Measurements from ENCODE around the gene MLLT3.

MLLT3 gene

DNA sequence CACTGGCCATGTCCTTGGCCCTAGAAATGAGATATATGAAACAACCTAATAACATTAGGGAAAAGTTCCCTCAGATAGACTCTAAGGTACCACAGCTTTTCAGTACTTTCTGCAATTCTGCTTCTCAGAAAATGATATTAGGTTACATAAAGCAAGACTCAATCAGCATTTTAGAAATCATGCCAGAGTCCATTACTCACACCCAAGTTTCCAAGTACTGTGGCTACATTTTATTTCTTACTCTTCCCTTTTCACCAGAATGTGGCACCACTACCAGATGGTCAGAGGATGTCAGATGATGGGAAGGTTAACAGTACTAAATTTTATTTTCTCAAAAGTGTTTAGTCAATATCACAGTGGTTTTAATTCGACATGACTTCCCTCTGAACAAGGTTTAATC lies 217.2 kb downstream of the MLLT3 start:
- no peaks in the 10 kb centered on the region for H3K9me3 Mint-ChIP-seq
- no peak overlapping the region for H3K27ac Mint-ChIP-seq
- H3K4me1 Mint-ChIP-seq, result no peaks in the 10 kb centered on the region
- DNase-seq (ENCODE audit: low spot score in 2 of 2) (no peak), ATAC-seq (no peak)
- H3K36me3 Mint-ChIP-seq, result peaks cover 4% of the 10 kb centered on the region
- no peak overlapping the region for H3K4me3 Mint-ChIP-seq

GRCh38 chr9:20404192-20404813 lies 218.0 kb downstream of the MLLT3 start:
- Mint-ChIP-seq H3K36me3 (peaks cover 4% of the 10 kb centered on the region), H3K9me3 (no peaks in the 10 kb centered on the region), H3K27ac (no peak overlapping the region), H3K4me1 (peaks cover 5% of the 10 kb centered on the region), H3K4me3 (no peak overlapping the region)
- no peak for DNase-seq (ENCODE audit: low spot score in 2 of 2)
- ATAC-seq, result no peak

DNA sequence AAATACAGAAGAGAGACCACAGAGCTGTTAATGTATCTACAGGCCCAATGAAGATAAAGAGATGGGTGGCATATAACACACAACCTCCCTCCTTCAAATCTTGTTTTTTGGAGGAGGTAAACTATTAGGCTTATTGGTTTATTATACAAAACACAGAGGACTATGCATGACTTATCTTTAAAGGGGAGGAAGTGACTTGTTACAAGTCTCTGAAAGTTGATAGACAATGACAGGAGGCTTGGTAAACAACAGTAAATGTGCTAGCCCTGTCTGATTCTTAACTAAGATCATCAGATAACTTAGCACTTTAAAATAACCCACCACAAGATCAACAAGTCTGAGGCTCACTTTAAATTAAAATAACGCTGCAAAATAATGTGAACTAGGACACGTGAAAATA lies 219.0 kb downstream of the MLLT3 start:
- DNase-seq (ENCODE audit: low spot score in 2 of 2), result no peak
- H3K36me3 Mint-ChIP-seq, result no peaks in the 10 kb centered on the region
- no peak for ATAC-seq
- no peak overlapping the region for H3K4me3 Mint-ChIP-seq
- no peaks in the 10 kb centered on the region for H3K9me3 Mint-ChIP-seq
- no peak overlapping the region for H3K27ac Mint-ChIP-seq
- H3K4me1 Mint-ChIP-seq, result peaks cover 9% of the 10 kb centered on the region

DNA sequence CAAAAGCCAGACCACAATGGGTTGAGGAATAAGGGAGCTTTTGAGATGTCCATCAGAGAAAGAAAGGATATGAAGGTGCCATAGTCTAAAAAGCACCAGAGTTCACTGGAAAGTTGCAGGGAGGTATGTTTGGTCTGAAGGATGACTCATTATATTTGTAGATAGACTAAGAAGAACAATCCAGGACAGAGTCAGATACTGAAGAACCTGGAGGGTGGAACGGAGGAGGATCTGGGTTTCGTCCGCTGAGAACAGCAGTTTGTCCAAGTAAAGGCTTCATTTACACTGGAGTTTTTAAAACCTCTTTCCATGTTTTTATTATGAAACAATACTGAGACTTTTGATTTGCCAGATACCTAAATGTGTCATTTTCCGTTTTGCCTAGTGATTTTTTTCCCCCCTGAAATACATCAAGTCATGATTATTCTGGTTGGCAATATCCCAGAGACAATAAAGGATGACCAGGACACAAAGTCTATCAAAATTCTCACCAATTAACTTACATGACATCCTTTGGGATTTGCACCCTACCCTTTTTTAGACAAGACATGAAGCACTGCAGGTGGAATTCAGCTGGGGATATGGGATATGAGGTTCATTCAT lies 219.9 kb downstream of the MLLT3 start:
- DNase-seq (ENCODE audit: low spot score in 2 of 2), result no peak
- no peak overlapping the region for H3K4me3 Mint-ChIP-seq
- H3K9me3 Mint-ChIP-seq, result no peaks in the 10 kb centered on the region
- no peak for ATAC-seq
- H3K27ac Mint-ChIP-seq, result no peak overlapping the region
- no peaks in the 10 kb centered on the region for H3K36me3 Mint-ChIP-seq
- H3K4me1 Mint-ChIP-seq, result peaks cover 9% of the 10 kb centered on the region

DNA sequence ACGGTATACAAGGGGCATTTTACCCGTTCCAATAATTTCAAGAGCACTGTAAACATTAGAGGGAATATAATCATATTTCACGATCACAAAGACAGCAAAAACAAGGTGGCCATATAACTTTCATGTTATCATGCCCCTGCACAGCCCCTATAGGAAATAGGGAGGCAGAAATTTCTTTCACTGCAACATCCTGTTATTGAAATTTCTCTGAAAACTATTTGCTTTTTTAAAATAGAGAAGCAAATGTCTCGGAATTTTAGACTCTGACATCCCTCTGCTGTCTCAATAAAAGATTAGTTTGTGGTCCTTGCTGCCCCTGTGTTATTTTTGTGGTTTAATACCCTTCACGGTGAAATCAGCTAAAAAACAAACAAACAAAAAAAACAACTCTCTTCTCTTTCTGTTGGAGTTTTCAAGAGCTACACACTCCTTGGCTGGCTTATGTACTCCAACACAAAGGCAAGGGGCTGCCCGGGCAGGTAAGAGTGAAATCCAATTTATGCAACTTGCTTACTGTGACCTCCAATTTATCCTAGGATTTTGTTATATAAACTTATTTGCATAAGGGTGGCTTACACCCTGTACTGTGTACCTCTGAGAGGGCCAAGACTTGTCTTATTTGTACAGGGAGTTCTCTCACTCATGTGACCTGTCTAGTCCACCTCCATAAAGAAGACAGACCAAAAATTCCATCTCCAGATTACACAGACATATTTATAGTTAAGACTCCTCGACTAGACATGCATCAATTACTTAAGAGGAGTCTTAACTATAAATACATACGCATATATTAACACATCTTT lies 223.6 kb downstream of the MLLT3 start:
- Mint-ChIP-seq H3K9me3 (no peaks in the 10 kb centered on the region), H3K36me3 (no peaks in the 10 kb centered on the region), H3K27ac (no peak overlapping the region), H3K4me1 (peaks cover 15% of the 10 kb centered on the region), H3K4me3 (no peak overlapping the region)
- ATAC-seq (no peak), DNase-seq (ENCODE audit: low spot score in 2 of 2) (no peak)

- DNase-seq (ENCODE audit: low spot score in 2 of 2) (no peak), ATAC-seq (no peak)
- Mint-ChIP-seq H3K4me3 (no peak overlapping the region), H3K27ac (no peak overlapping the region), H3K36me3 (no peaks in the 10 kb centered on the region), H3K4me1 (peaks cover 15% of the 10 kb centered on the region), H3K9me3 (no peaks in the 10 kb centered on the region)
Observed at GRCh38 chr9:20397348-20397747, 225.0 kb downstream of the MLLT3 start.

DNA sequence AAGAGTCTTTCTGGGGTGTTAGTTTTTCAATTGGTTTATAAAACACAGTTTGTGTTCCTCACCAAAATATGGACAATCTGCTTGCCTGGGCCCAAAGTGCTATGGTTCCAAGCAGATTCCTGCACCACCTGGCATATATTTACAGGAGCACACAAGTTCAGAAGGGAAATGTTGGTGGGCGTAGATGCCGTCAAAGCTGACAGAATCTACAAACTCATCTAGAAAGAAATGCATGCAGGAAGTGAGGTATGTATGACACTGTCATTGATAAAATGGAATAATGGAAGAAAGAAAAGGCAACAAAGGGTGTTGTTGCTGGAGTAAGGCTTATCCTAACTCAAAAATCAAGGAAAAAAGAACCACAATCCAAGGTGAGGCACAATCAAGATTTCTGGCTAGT lies 225.8 kb downstream of the MLLT3 start:
- DNase-seq (ENCODE audit: low spot score in 2 of 2), result no peak
- no peak for ATAC-seq
- no peak overlapping the region for H3K4me3 Mint-ChIP-seq
- H3K27ac Mint-ChIP-seq, result no peak overlapping the region
- peaks cover 15% of the 10 kb centered on the region for H3K4me1 Mint-ChIP-seq
- H3K9me3 Mint-ChIP-seq, result no peaks in the 10 kb centered on the region
- no peaks in the 10 kb centered on the region for H3K36me3 Mint-ChIP-seq

DNA sequence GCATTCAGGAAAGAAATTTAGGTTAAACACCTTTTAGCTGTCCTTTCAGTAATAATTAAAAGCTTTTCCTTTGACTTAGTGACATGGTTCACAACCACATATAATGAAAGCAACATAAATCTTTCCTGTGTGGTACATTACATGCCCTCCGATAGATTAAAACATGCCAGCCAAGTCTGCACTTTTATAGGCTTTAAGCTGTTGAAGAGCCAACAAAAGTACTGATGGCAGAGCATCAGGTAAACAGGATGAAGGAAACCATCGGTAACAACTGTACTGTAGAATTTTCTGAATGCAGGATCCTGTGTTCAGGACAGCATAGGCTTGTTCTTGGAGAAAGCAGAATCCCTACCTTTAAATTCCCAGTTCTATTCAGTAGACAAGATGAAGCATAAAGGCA lies 226.6 kb downstream of the MLLT3 start:
- peaks cover 15% of the 10 kb centered on the region for H3K4me1 Mint-ChIP-seq
- no peak overlapping the region for H3K4me3 Mint-ChIP-seq
- no peak overlapping the region for H3K27ac Mint-ChIP-seq
- no peak for DNase-seq (ENCODE audit: low spot score in 2 of 2)
- no peaks in the 10 kb centered on the region for H3K36me3 Mint-ChIP-seq
- ATAC-seq, result no peak
- H3K9me3 Mint-ChIP-seq, result no peaks in the 10 kb centered on the region

GRCh38 chr9:20394969-20395368 lies 227.3 kb downstream of the MLLT3 start:
- H3K36me3 Mint-ChIP-seq, result no peaks in the 10 kb centered on the region
- no peaks in the 10 kb centered on the region for H3K9me3 Mint-ChIP-seq
- DNase-seq (ENCODE audit: low spot score in 2 of 2), result no peak
- H3K4me1 Mint-ChIP-seq, result peaks cover 15% of the 10 kb centered on the region
- no peak overlapping the region for H3K4me3 Mint-ChIP-seq
- no peak for ATAC-seq
- no peak overlapping the region for H3K27ac Mint-ChIP-seq

- no peak overlapping the region for H3K4me3 Mint-ChIP-seq
- ATAC-seq (no peak), DNase-seq (ENCODE audit: low spot score in 2 of 2) (no peak)
- H3K27ac Mint-ChIP-seq, result no peak overlapping the region
- H3K9me3 Mint-ChIP-seq, result no peaks in the 10 kb centered on the region
- peaks cover under 1% of the 10 kb centered on the region for H3K4me1 Mint-ChIP-seq
- no peaks in the 10 kb centered on the region for H3K36me3 Mint-ChIP-seq
Observed at GRCh38 chr9:20391208-20391607, 231.1 kb downstream of the MLLT3 start.

DNA sequence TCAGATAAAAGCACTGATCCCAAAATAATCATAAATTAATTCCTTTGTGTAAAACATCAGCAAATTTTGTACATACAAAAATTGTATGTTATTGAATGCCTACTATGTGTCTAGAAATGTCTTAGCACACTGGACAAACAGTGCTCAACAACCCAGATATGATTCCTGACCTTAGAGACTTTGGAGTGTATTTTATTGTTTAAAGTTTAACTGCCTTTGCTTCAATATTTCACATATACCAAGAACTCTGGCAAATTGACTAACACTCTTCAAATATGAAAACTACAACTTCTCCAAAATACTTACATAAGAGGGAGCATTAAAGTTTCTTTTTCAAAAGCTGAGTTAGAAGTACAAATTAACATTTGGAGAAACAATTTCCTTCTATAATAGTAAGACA lies 231.9 kb downstream of the MLLT3 start:
- Mint-ChIP-seq H3K4me1 (no peaks in the 10 kb centered on the region), H3K4me3 (no peak overlapping the region), H3K9me3 (no peaks in the 10 kb centered on the region), H3K36me3 (no peaks in the 10 kb centered on the region), H3K27ac (no peak overlapping the region)
- ATAC-seq (no peak), DNase-seq (ENCODE audit: low spot score in 2 of 2) (no peak)

DNA sequence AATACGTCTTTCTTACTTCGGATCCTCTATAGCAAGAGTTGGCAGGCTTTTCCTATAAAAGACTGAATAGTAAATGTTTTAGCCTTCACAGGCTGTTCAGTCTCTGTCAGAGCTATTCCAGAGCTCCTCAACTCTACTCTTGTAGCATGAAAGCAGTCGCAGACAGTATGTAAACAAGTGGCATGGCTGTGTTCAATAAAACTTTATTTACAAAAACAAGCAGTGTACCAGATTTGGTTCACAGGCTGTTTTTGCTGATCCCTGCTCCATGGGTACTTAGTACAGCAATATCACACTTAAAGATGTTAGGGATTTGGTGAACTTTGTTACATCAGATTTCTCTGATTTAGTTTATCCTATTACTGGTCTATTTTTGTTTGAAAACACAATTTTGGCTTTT lies 235.2 kb downstream of the MLLT3 start:
- Mint-ChIP-seq H3K27ac (no peak overlapping the region), H3K9me3 (no peaks in the 10 kb centered on the region), H3K4me1 (no peaks in the 10 kb centered on the region), H3K4me3 (no peak overlapping the region), H3K36me3 (no peaks in the 10 kb centered on the region)
- ATAC-seq, result no peak
- DNase-seq (ENCODE audit: low spot score in 2 of 2), result no peak

- Mint-ChIP-seq H3K4me3 (no peak overlapping the region), H3K9me3 (no peaks in the 10 kb centered on the region), H3K27ac (no peak overlapping the region), H3K4me1 (no peaks in the 10 kb centered on the region), H3K36me3 (no peaks in the 10 kb centered on the region)
- no peak for DNase-seq (ENCODE audit: low spot score in 2 of 2)
- no peak for ATAC-seq
Observed at GRCh38 chr9:20384642-20385041, 237.7 kb downstream of the MLLT3 start.

DNA sequence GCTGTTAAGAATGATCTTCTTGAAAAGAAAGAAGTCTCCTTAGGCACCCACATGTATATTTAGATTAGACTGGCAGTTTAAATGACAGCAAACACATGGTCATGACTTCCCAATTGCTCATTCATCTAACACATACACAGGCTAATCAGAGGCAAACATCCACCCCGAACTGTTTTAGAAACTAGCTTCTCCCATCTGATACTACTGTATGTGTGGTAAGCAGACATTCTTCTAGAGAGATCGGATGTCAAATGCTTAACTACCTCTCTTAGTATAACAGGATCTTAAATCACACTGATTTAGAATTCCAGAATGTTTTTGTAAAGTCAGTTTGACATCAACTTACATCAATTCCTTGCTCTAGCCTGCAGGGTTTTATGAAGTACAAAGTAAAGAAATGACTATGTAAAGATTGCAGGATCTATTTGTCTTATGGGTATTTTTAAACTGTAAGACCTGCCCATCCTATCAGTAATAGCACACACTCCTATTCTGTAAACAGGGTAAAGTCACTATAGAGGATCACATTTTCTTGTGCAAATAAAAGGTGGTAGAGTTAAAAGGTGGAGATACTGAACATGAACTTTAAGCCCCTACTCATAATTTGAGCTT lies 239.7 kb downstream of the MLLT3 start:
- Mint-ChIP-seq H3K4me3 (no peak overlapping the region), H3K36me3 (no peaks in the 10 kb centered on the region), H3K27ac (no peak overlapping the region), H3K4me1 (no peaks in the 10 kb centered on the region), H3K9me3 (no peaks in the 10 kb centered on the region)
- DNase-seq (ENCODE audit: low spot score in 2 of 2) (no peak), ATAC-seq (no peak)

DNA sequence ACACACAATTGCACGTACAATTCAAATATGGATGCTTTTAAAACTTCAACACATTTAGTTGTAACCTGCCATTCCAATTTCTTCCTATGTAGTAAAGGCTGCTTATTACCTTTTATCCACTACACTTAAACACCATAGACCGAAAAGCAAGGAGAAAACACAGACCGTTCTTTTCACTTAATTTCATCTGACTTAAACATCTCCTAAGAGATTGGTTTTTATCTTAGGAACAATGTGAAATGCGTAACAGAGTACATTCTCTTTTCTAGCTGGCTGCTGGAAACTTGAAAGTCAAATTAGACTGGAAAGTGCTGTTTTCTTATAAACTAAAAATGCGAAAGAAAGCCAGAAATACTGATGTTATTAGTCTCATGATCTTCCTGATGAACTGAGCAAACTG lies 241.8 kb downstream of the MLLT3 start:
- H3K9me3 Mint-ChIP-seq, result no peaks in the 10 kb centered on the region
- no peaks in the 10 kb centered on the region for H3K36me3 Mint-ChIP-seq
- ATAC-seq (no peak), DNase-seq (ENCODE audit: low spot score in 2 of 2) (no peak)
- no peaks in the 10 kb centered on the region for H3K4me1 Mint-ChIP-seq
- H3K4me3 Mint-ChIP-seq, result no peak overlapping the region
- H3K27ac Mint-ChIP-seq, result no peak overlapping the region

- ATAC-seq, result no peak
- no peaks in the 10 kb centered on the region for H3K4me1 Mint-ChIP-seq
- no peaks in the 10 kb centered on the region for H3K36me3 Mint-ChIP-seq
Observed at GRCh38 chr9:20379804-20380225, 242.5 kb downstream of the MLLT3 start.

More at GRCh38 chr9:20379804-20380225, 242.5 kb downstream of the MLLT3 start:
- Mint-ChIP-seq H3K4me3 (no peak overlapping the region), H3K27ac (no peak overlapping the region), H3K9me3 (no peaks in the 10 kb centered on the region)
- DNase-seq (ENCODE audit: low spot score in 2 of 2), result no peak
